ENCODE data around the gene TRAPPC5.

TRAPPC5 gene

GRCh38 chr19:7677669-7678311 lies 2.8 kb upstream of the TRAPPC5 start:
- DNase-seq = no peak

- no peak for DNase-seq
Observed at GRCh38 chr19:7678971-7679751, 1.5 kb upstream of the TRAPPC5 start.

GRCh38 chr19:7679771-7680605 lies 645 bp upstream of the TRAPPC5 start:
- no peak for DNase-seq

- peak; percentile 94 for DNase-seq
Observed at GRCh38 chr19:7681340-7682174, 924 bp downstream of the TRAPPC5 start.

- no peak for DNase-seq
Observed at GRCh38 chr19:7682175-7682855, 1.7 kb downstream of the TRAPPC5 start.

GRCh38 chr19:7685546-7686445 lies 5.2 kb downstream of the TRAPPC5 start:
- no peak for DNase-seq

GRCh38 chr19:7687177-7687576 lies 6.5 kb downstream of the TRAPPC5 start:
- no peak for DNase-seq

GRCh38 chr19:7689165-7689564 lies 8.5 kb downstream of the TRAPPC5 start:
- DNase-seq = no peak

GRCh38 chr19:7690779-7691258 lies 10.2 kb downstream of the TRAPPC5 start:
- DNase-seq = no peak

GRCh38 chr19:7691497-7691896 lies 10.9 kb downstream of the TRAPPC5 start:
- DNase-seq = no peak

GRCh38 chr19:7692417-7693088 lies 11.9 kb downstream of the TRAPPC5 start:
- no peak for DNase-seq

- DNase-seq = no peak
Observed at GRCh38 chr19:7694499-7694898, 13.9 kb downstream of the TRAPPC5 start.

- no peak for DNase-seq
Observed at GRCh38 chr19:7697721-7698287, 17.2 kb downstream of the TRAPPC5 start.

GRCh38 chr19:7698583-7698982 lies 17.9 kb downstream of the TRAPPC5 start:
- DNase-seq = no peak

- no peak for DNase-seq
Observed at GRCh38 chr19:7699003-7699402, 18.4 kb downstream of the TRAPPC5 start.

- DNase-seq = no peak
Observed at GRCh38 chr19:7699417-7700401, 19.1 kb downstream of the TRAPPC5 start.

GRCh38 chr19:7701049-7701653 lies 20.5 kb downstream of the TRAPPC5 start:
- DNase-seq = no peak
